CD1c-positive myeloid dendritic cell (primary cell): ENCODE data around the gene CIAO2A.

ENCODE experiments used
- DNase-seq: peaks from one replicate; pipeline ENCODE4 v3.0.0-alpha.2; 2016; ENCODE audit errors: extremely low spot score

CIAO2A gene

DNA sequence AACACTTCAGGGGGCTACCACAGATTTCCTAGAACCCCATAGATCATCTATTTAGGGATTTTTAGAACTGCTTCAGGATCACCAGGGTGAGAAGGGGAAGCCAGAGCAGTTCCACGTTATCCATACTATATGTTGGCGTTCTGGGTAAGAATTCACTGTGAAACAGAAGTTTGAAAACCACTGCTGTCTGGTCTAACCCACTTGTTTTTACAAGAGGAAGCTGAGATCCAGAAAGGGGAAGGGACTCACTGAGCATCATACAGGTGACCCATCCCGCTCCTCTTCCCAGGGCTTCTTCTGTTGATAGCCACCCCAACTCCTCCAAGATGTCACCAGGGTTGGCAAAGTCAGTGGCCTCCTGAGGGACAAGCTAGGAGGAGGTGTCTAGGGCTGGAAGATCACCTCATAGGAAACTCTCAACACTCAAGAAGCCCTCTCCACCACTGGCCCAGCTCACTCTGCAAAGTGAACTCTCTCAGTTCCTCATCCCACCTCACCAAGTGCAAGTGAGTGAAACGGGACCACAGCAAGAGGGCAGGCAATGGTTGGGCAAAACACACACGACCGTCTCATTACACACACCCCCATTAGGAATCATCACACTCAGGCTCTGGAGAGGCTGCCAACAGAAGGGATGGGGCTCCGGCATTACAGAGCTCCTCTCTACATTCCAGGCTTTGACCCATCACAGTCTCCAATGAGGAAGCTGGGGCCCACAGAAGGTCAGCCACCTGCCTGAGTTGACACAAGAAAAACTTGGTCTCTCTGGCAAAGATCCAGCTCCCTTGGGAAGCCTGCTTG is 49.1 kb downstream of the CIAO2A start:
- DNase-seq: peak; percentile 79

DNA sequence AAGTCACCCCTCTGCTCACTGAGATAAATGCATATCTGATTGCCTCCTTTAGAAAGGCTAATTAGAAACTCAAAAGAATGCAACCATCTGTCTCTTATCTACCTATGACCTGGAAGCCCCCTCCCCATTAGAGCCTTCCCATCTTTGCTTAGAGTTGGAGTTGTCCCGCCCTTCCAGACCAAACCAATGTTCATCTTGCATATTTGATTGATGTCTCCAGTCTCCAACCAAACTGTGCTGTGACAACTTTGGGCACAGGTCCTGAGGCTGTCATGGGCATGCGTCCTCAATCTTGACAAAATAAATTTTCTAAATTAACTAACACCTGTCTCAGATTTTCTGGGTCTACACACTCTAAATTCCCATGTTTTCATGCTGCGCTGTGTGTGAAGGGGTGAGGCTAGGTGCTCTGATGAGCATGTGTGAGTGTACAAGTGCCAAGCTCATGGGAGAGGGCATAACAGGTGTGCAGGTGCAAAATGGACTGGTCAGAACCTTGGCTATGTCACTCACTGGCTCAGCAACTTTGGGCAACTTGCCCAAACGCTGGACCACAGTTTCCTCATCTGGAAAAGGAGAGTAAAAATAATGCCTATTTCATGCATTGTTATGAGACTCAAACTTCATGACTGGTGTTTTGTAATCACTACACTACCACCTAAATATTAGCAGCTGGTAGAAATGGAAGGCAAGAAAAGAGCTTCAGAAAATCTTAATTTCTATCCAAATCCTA is 54.6 kb downstream of the CIAO2A start:
- DNase-seq: no peak

DNA sequence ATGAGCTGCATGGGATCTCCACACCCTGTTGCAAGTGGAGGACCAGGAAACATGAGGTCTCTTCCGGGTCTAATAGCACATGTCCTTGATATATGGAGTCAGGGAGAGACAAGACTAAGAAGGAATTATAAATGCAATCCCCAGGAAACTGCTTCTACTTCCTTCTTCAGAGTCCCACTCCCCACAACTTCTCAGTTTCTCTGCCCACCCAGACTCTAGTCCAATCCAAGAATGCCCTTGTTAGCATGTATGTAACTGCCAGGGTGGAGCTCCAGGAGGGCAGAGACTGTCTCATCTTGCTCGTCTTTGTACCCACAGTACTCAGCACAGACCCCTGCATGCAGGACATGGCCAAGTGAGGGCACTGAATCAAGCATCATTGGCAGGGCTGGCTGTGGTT is 55.7 kb downstream of the CIAO2A start:
- peak; percentile 42 for DNase-seq

DNA sequence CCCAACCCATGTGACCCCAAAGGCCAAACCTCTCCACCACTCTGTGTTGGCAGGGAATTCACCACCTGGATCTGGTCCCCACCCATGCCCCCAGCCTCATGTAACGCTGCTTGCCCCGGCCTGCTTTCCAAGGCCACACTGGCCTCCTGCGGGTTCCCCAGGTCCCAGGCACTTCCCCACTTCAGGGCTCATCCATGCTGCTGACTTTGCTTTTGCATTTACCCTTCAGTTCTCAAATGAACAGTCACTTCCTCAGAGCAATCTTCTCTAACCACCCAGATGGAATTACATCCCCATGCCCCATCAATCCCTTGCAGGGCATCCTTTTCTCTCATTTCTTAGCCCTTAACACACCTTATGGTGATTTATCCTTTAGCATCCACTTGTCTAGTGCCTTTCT is 56.5 kb downstream of the CIAO2A start:
- DNase-seq: peak; percentile 43

DNA sequence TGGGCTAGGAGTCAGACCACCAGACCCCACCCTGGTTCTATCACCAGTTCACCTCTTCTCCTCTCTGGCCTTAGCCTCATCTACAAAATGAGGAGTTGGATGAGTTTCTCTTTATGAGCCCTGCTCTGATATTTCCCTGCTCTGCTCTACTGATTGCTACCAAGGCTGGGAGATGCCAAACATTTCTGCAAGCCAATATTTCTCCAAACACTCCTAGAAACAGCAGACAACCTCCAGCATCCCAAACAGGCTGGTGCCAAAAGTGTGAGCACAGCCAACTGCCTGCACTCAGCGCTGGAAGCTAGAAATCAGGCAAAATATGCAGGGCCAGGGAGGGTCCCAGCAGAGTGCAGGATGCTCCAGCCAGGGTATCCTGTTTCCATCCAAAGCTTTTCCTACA is 58.1 kb downstream of the CIAO2A start:
- no peak for DNase-seq

DNA sequence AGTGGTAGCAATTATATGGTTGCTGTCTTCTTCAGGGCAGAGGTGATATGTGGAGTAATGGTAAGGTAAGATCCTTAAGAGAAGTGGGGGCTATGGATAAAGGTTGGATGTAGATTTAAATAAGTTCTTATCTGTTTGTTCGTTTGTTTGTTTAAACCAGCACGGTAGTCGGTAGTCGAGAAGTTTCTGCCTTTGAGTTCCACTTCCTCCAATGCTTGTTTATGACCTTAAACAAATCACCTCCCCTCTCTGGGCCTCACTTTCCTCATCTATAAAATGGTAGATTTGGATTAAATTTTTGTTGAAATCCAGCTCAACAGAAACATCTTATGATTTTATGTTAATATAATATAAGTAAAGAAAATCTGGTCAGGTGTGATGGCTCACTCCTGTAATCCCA is 59.1 kb downstream of the CIAO2A start:
- no peak for DNase-seq

DNA sequence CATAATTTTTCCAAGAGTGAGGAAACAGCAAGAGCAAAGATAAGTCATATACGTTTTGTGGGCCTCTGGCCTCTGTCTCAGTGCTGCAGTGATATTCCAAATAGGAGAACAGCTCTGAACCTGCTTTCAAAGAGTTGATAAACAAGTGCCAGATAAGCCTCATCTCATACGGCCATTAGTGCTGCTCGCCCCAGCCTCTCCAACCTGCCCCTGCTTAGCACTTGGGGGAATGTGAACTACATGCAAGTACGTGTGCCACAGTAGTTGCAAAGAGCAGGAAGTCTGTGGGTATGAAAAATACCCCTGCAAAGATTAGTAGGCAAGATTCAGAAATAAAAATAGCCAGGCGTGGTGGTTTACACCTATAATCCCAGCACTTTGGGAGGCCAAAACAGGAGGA is 61.3 kb downstream of the CIAO2A start:
- no peak for DNase-seq

DNA sequence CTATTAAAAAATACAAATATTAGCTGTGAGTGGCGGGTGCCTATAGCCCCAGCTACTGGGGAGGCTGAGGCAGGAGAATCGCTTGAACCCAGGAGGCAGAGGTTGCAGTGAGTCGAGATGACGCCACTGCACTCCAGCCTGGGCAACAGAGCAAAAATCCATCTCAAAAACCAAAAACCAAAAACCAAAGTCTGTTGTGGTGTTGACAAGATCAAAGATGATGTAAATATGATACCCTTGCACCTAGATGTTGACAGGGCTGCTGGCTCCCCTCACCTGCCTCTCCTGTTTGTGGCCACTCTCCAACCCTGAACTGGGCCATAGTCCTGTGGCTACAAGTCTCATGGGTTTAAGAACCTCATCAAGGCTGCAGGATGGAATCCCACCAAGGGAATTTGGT is 63.5 kb downstream of the CIAO2A start:
- DNase-seq: no peak

DNA sequence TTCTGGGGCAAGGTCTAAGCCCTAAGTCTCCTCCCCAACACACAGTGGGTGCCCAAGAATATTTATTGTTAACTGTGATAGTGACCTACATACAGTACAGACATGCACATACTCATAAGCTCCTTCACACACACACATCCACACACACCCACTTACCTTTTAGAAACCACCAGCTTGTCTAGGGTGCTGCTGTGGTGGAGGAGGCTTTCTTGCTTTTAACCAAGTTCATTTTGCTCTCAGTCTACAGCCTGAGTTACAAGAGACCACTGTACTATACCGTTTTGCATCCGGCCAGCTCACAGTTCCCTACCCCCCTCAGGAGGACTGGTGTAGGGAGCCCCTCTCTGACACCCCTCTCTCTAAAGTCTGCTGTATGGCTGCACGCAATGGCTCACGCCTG is 64.0 kb downstream of the CIAO2A start:
- no peak for DNase-seq

DNA sequence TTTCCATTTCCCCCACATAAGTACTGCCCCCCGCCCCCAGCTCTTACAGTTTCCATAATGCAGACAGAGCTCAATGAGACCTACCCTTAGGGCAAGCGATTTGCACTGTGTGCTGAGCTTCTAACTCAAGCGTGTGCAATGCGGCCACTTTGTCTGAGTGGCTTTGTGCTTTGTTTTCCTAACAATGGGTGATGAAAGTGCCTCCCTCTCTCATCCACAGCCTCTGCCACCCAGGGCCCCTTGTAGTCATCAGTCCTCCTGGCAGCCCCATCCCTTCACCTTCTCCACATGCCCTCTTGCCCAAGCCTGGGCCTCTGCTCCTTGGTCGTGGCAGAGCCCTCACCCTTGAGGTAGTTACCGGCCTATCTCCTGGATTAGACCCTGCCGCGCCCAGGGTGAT is 64.5 kb downstream of the CIAO2A start:
- DNase-seq: no peak

DNA sequence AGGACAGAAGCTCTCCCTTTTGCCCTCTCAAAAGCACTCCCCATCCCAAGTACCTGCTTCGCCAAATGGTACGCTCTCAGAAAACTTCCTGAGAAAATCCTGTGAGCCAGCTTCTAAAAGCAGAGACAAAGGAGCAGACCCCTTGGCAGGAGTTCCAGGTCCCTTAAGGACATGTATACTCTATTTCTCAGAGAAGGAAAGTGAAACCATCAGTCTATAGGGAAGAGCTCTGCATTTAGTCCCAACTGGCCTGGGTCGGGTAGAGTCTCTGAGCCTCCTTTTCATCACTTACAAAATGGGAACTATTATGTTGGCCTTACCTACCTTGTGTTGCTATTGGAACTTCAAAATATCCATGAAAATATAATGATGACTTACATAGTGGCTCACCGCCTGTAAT is 67.0 kb downstream of the CIAO2A start:
- no peak for DNase-seq

DNA sequence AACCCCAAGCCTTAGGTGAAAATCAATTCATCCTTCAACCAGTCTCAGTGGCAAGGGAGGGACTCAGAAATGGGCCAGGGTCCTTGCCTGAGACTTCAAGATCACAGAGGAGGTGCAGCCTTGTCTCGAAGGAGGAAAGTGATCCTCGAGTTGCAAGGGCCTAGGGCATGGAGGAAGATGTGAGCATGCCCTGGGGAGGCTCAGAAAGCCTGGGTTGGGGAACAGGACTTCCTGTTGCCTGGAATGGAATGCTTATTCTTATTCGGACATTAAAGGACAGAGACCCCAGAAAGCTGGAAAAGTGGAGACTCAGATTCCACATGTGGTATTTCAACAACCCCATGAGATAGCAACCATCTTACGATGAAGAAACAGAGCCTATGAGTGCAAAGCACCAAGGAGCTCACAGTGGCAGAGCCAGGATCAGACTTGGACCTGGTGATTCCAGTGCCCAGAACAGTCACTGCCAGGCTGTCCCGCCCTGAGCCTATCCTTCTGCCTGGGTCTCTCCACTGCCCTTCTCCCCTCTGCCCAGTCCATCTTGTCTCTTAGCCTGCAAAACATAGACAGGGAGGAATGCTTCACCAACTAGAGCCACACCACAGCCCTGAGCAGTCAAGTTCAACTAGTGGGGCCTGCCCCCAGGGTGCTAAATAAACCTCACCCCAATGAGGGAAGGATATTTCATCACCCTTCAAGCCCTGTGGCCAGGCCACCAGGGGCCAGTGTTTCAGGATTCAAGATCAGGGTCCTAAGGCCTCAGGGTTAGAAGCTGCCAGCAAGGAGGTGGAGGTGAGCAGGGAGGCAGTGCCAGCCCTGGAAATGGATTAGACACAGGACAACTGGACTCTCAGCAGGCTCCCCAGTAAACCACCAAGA is 69.2 kb downstream of the CIAO2A start:
- no peak for DNase-seq

DNA sequence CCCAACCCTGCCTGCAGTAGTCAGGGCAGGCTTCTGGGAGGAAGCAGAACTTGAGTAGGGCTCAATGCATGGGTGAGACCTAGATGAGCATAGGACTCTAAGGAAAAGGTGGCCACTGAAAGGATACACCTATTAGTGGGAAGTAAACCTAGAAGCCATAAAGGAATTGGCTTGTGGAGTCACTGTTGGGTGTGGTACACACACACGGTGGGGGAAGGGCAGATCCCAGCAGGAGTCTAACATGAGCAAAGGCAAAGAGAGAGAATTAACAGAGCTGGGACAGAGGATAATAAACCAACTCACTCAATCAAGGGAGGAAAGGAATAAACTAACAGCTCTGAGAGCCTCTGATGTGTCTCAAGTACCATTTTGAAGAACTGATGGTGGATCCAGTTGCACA is 70.4 kb downstream of the CIAO2A start:
- DNase-seq: no peak

DNA sequence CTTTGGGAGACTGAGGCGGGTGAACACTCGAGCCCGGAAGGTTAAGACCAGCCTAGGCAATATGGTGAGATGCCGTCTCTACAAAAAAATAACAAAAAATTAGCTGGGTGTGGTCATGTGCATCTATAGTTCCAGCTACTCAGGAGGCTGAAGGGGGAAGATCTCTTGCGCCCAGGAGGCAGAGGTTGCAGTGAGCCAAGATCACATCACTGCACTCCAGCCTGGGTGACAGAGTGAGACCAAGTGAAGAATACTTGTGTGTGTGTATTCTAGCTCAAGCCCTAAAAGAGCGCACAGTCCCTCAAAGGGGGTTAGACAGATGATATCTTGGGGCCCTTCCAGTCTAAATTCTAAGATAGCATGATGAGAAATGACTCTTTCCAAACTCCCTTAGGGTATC is 71.1 kb downstream of the CIAO2A start:
- DNase-seq: no peak
